Cardiac fibroblast (primary cell): Measurements from ENCODE around the gene CCL19.

ENCODE experiments used
- DNase-seq, 2 donors: peaks; one replicate each; pipeline versions ENCODE4 v3.0.0 to v3.0.0-alpha.2; 2010; ENCODE audit warnings: low read depth in 2 of 2
- H3K4me3 ChIP-seq, 2 donors: replicated peaks in 1 of 2; 1 replicate in 1 of 2; 2 replicates in 1 of 2; pipeline ENCODE4 v1.5.1; 2011; ENCODE audit warnings: low read depth in 2 of 2, low read length in 2 of 2, mild to moderate bottlenecking in 2 of 2, moderate library complexity in 1 of 2
- TF ChIP-seq, protein P1 (sequence below): IDR thresholded peaks from one replicate; pipeline ENCODE4 v1.5.1; 2011; ENCODE audit warnings: low read depth, mild to moderate bottlenecking, low read length, inconsistent platforms

The CCL19 gene

DNA sequence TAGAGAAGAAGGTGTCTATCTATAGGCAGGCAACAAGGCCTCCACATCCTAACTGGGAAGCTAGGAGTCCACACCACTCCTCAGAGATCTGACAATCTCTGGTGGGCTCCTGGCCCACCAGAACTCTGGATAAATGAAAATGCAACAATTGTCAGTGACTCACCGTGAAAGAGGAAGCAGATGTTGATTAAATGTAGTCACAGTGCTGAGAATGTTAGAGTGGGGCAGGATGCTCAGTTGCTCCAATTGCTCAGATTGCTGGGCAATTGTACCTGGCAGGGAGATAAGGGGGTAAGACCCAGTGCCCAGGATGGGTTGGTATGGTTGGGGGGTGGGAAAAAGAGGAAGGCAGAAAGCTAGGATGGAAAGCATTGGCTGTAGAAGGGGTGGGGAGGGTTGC is 4.3 kb downstream of the CCL19 start:
- peak in 1 of 2 donors; percentile 22 for DNase-seq

GRCh38 chr9:34686231-34686630 is 4.8 kb downstream of the CCL19 start:
- H3K4me3 ChIP-seq: no peak overlapping the region
- TF ChIP-seq, protein P1, sequence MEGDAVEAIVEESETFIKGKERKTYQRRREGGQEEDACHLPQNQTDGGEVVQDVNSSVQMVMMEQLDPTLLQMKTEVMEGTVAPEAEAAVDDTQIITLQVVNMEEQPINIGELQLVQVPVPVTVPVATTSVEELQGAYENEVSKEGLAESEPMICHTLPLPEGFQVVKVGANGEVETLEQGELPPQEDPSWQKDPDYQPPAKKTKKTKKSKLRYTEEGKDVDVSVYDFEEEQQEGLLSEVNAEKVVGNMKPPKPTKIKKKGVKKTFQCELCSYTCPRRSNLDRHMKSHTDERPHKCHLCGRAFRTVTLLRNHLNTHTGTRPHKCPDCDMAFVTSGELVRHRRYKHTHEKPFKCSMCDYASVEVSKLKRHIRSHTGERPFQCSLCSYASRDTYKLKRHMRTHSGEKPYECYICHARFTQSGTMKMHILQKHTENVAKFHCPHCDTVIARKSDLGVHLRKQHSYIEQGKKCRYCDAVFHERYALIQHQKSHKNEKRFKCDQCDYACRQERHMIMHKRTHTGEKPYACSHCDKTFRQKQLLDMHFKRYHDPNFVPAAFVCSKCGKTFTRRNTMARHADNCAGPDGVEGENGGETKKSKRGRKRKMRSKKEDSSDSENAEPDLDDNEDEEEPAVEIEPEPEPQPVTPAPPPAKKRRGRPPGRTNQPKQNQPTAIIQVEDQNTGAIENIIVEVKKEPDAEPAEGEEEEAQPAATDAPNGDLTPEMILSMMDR: no peak
- peak; percentile 44 to 76 for DNase-seq

More for the DNA sequence above, 4.3 kb downstream of the CCL19 start:
- no peak overlapping the region for H3K4me3 ChIP-seq
- TF ChIP-seq, protein P1: no peak

DNA sequence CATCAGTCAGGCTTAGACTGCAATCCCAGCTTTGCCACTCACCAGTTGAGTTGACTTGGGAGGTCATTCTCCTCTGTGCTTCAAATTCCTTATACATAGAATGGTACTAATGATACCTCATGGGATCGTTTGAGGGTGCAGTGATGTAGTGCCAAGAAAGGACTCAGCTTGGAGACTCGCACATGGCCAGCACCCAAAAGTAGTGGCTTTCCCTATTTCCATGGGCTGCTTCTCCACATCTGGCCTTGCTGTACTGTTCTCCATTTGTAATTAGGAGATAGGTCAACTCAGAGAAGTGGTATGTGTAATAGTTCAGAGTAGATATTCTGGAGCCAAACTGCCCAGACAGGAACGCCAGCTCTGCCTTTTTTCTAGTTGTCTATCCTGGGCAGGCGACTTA is 5.5 kb downstream of the CCL19 start:
- TF ChIP-seq, protein P1: no peak
- H3K4me3 ChIP-seq: no peak overlapping the region
- no peak for DNase-seq

DNA sequence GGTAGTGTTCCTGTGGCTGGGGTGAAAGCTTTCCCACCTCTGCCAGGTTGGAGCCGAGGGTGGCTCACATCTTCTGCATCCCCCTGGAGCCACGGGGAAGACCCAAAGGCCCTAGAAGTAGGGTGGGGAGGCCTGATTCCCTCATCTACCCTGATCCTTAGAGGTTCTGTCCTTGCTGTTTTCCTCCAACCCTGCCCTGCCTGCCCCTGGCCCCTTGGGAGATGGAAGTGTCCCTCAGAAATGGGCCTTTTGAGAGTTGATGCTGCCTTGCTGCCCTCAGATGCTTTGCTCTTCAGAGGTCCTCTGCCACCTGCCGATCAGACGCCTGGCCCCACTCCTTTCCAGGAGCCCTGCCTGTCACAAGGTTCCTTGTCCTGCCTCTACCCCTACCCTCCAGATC is 6.3 kb downstream of the CCL19 start:
- H3K4me3 ChIP-seq: no peak overlapping the region
- DNase-seq: no peak
- TF ChIP-seq, protein P1: no peak

DNA sequence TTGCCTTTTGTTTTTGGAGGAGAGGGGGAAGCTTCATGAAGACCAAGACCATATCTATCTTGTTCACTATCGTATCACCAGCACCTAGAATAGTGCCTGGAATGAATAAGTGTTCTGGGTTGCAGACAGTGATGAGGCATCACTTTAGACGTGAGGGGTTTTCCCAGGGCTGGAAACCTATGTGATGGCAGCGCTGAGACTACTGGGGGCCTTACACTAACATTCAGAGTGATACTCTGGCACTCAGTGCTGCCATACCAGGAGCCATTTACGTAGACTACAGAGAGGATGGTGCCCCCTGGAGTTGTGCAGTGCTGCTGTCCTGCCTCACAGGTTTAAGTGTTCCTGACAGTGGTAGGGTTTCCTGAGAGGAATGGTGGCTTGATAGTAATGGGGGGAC is 6.9 kb downstream of the CCL19 start:
- TF ChIP-seq, protein P1: no peak
- no peak for DNase-seq
- no peak overlapping the region for H3K4me3 ChIP-seq

DNA sequence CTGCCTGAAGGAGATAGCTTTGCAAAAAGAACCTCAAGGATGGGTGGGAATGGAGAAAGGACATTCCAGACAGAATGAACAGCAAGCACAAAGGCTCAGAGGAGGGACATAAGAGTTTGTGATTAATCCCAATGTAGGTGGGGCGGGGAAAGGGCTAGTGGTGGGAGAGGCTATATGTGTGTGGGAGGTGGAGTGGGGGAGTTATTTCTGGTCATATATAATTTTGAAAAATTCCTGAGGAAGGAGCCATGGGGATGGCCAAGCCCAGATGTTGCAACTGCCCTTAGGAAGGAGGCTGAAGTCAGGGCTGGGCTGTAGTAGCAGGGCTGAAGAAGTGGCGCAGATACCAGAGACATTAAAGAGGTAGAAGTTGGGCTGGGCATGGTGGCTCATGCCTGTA is 15.2 kb downstream of the CCL19 start:
- H3K4me3 ChIP-seq: no peak overlapping the region
- TF ChIP-seq, protein P1: no peak
- peak in 1 of 2 donors; percentile 68 for DNase-seq

DNA sequence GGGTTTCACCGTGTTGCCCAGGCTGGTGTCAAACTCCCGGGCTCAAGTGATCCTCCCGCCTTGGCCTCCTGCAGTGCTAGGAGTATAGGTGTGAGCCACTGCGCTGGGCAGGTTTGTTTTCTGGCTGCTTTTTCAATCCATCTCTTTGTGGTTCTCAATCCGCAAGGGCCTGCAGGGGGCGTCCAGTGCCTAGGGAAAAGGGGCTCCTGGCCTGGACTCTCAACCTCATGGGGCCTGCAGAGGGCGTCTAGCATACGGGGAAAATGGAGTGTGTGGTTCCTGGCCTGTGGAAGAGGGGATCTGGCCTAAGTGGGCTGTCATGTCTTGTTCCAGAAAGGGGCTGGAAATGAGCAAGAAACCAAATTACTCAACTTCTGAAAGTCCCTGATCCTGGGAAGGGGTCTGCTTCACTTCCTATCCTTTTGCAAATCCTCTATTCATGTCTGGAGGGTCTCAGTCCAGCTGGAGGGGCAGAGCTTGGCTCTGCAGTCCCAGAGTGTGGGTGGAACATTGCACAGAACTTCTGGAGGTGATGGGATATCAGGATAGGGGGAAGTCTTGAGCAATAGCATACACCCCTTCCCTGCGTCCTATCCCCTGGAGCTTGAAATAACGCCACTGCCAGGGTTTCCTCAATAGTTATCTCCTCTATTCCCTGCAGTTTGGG is 15.9 kb downstream of the CCL19 start:
- H3K4me3 ChIP-seq: no peak overlapping the region
- TF ChIP-seq, protein P1: peak; percentile 83
- DNase-seq: peak; percentile 70 to 88
